Testis (tissue), 3 donors: ENCODE measurements around the gene CD3E. TPM values are rescaled to one million over a fixed set of nuclear protein-coding genes. Genes with fewer than 3 reads are reported as not detected.

ENCODE experiments used
- DNase-seq: peaks from one replicate; pipeline ENCODE4 v3.0.0-alpha.2; 2019
- H3K27ac ChIP-seq, 2 donors: fragments of 200-600 bp; sonication (generic); one replicate each; pipeline ENCODE4 v1.5.1; 2019
- H3K27me3 ChIP-seq: fragments of 200-600 bp; sonication (generic); one replicate; pipeline ENCODE4 v1.5.1; 2019
- H3K36me3 ChIP-seq: fragments of 200-600 bp; sonication (generic); one replicate; pipeline ENCODE4 v1.5.1; 2017; ENCODE audit warnings: low read depth; ENCODE audit errors: missing control alignments
- H3K4me1 ChIP-seq: fragments of 200-600 bp; sonication (generic); one replicate; pipeline ENCODE4 v1.5.1; 2019
- H3K4me3 ChIP-seq, 2 donors: fragments of 200-600 bp; sonication (generic); one replicate each; pipeline ENCODE4 v1.5.1; 2017 to 2019
- H3K9me3 ChIP-seq: fragments of 200-600 bp; sonication (generic); one replicate; pipeline ENCODE4 v1.5.1; 2017
- CTCF ChIP-seq, 3 experiments: fragments of 450-650 bp in 2 of 3; fragments of 200-600 bp in 1 of 3; sonication (generic) in 1 of 3; IDR thresholded peaks; one replicate each; pipeline ENCODE4 v1.5.1; 2016 to 2019; ENCODE audit warnings: antibody characterized with exemption in 3 of 3, mild to moderate bottlenecking in 2 of 3, moderate library complexity in 1 of 3
- POLR2A ChIP-seq: fragments of 450-650 bp; IDR thresholded peaks from one replicate; pipeline ENCODE4 v1.6.1; 2017; ENCODE audit warnings: antibody characterized with exemption, mild to moderate bottlenecking, moderate library complexity
- WGBS, 2 donors: methylation state at CpG; one replicate each; pipeline ENCODE4 v1.1.5; 2018; 5-methylcytosine and 5-hydroxymethylcytosine counted together
- intact Hi-C: fragments of 100-400 bp; cut with DNase I; formaldehyde crosslinking; loops from one replicate; pipeline ENCODE4 v1.15.1; 2023; ENCODE audit warnings: low total_unique reads
- polyA plus RNA-seq: library from polyadenylated mRNA; stranded (reverse); fragments of 350-450 nt; fragmentation: Illumina TruSeq; extraction: RNeasy Lipid Tissue Mini Kit (QIAGEN cat#74804); gene quantifications from one replicate; pipeline ENCODE4 v1.2.3, GENCODE V29; 2014; ENCODE audit warnings: low read depth, low replicate concordance; ENCODE audit not compliant: insufficient read depth
- total RNA-seq, 2 donors: library from RNA; depleted of rRNA; stranded (reverse); fragments of >200 nt; gene quantifications; one replicate each; pipeline ENCODE4 v1.2.3, GENCODE V29; 2016

The CD3E gene
- total and polyA plus RNA-seq, 3 donors from 2014 or later, result 0.50 to 6.1 TPM; not detected in 1

- Histone ChIP-seq H3K27me3 (no peaks in the 10 kb centered on the region), H3K4me3 (no peak overlapping the region), H3K4me1 (peaks cover 7% of the 10 kb centered on the region), H3K9me3 (no peaks in the 10 kb centered on the region), H3K27ac (no peak overlapping the region), H3K36me3 (no peaks in the 10 kb centered on the region)
- intact Hi-C loops, result no loop called here
- TF ChIP-seq CTCF (IDR thresholded peaks at IDR 0.05) (no peak), POLR2A (no peak)
- no peak for DNase-seq
- 89 to 90% methylated on average over 11 of the region's 11 CpGs for WGBS, 2 donors
Measured at GRCh38 chr11:118318581-118319336, 14.2 kb downstream of the CD3E start.

GRCh38 chr11:118319337-118319707 lies 14.8 kb downstream of the CD3E start:
- TF ChIP-seq POLR2A, result no peak
- TF ChIP-seq CTCF (IDR thresholded peaks at IDR 0.05), result no peak
- Histone ChIP-seq H3K27me3 (no peaks in the 10 kb centered on the region), H3K36me3 (no peaks in the 10 kb centered on the region), H3K9me3 (no peaks in the 10 kb centered on the region), H3K4me3 (no peak overlapping the region), H3K27ac (no peak overlapping the region), H3K4me1 (peaks cover 7% of the 10 kb centered on the region)
- DNase-seq, result no peak
- 68 to 73% methylated on average over 1 of the region's 1 CpG for WGBS, 2 donors
- intact Hi-C loops, result no loop called here

- 97% methylated on average over 3 of the region's 3 CpGs for WGBS, 2 donors
- intact Hi-C loops, result no loop called here
Measured at GRCh38 chr11:118320515-118320914, 16.0 kb downstream of the CD3E start.

GRCh38 chr11:118321386-118322082 lies 17.0 kb downstream of the CD3E start:
- 90 to 92% methylated on average over 5 of the region's 5 CpGs for WGBS, 2 donors
- DNase-seq, result no peak

More at GRCh38 chr11:118320515-118320914, 16.0 kb downstream of the CD3E start:
- Histone ChIP-seq H3K4me1 (peaks cover 7% of the 10 kb centered on the region), H3K9me3 (no peaks in the 10 kb centered on the region), H3K27ac (no peak overlapping the region), H3K27me3 (no peaks in the 10 kb centered on the region), H3K4me3 (no peak overlapping the region), H3K36me3 (no peaks in the 10 kb centered on the region)
- no peak for DNase-seq
- TF ChIP-seq CTCF (IDR thresholded peaks at IDR 0.05), result no peak
- TF ChIP-seq POLR2A, result no peak

More at GRCh38 chr11:118321386-118322082, 17.0 kb downstream of the CD3E start:
- intact Hi-C loops, result no loop called here
- no peak overlapping the region for H3K27ac ChIP-seq
- no peaks in the 10 kb centered on the region for H3K27me3 ChIP-seq
- H3K36me3 ChIP-seq, result no peaks in the 10 kb centered on the region
- no peak overlapping the region for H3K4me3 ChIP-seq
- H3K4me1 ChIP-seq, result peaks cover 5% of the 10 kb centered on the region
- H3K9me3 ChIP-seq, result no peaks in the 10 kb centered on the region
- TF ChIP-seq CTCF (IDR thresholded peaks at IDR 0.05), result no peak
- TF ChIP-seq POLR2A, result no peak
